ENCODE results near the gene TMEM86A. TPM values are rescaled to one million over a fixed set of nuclear protein-coding genes. Genes with fewer than 3 reads are reported as not detected.

The TMEM86A gene
- total and polyA plus RNA-seq, 2 experiments from 2014 or later = 0.32 to 1.0 TPM

DNA sequence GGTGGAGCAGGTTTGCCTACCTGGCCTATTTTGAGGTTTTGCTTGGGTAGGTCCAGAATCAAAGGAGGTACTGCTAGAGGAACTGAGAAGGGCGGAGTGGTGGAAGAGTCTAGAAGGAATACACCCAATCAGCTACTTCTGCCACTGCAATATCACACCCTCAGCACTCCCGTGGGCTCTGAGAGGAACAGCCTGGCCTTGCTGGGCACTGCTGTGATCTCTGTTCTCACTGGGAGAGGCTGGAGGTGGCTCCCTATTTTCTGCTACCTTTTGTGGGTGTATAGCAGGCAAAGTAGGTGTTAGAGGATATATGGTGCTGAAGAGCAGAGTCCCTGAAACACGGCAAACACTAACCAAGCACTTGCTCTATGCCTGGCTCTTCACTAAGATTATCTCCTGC, 52.4 kb downstream of the TMEM86A start:
- in situ Hi-C loops (cut with MboI) = no loop called here
- WGBS, 2 experiments (ENCODE audit: low coverage in 1 of 2, low lambda C conversion rate in 2 of 2, missing lambda C conversion rate in 2 of 2) = 80 to 85% methylated on average over 3 of the region's 3 CpGs

DNA sequence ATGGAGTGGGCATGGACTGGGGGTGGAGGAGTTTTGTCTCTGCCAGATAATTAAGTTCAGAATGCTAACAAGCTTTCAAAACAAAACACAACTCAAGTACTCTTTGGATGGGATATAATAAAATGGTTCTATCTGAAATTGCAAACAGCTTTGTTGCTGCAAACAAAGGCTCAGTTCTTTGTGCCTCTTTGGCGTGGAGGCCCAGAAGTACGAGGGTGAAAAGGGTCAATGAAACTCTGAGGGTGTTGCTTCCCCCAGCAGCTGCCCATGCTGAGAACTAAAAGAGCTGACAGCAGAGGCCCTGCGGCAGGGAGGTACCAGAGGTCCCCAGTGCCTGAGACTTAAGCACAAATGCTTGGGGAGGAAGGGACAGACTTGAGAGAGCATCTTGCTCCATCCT, 53.9 kb downstream of the TMEM86A start:
- H3K27me3 ChIP-seq (replicated peaks; ENCODE audit: insufficient read depth) = no peaks in the 10 kb centered on the region
- no peaks in the 10 kb centered on the region for H3K79me2 ChIP-seq (ENCODE audit: insufficient read depth)
- in situ Hi-C loops (cut with MboI) = no loop called here
- no peaks in the 10 kb centered on the region for H4K20me1 ChIP-seq (ENCODE audit: insufficient read depth)
- H3K4me3 ChIP-seq = no peak overlapping the region
- no peak overlapping the region for H2AFZ ChIP-seq
- H3K4me1 ChIP-seq (ENCODE audit: insufficient read depth) = 0 out of 2 replicates have a peak, but pooled peaks cover 9% of the 10 kb centered on the region
- TF ChIP-seq EZH2 (IDR thresholded peaks at IDR 0.05; ENCODE audit: insufficient read depth, poor library complexity, severe bottlenecking) (no peak), EZH2phosphoT487 (IDR thresholded peaks at IDR 0.05; ENCODE audit: insufficient read depth, low read depth) (no peak)
- H3K9ac ChIP-seq = no peak overlapping the region
- H3K9me3 ChIP-seq (ENCODE audit: low read depth) = no peaks in the 10 kb centered on the region
- no peaks in the 10 kb centered on the region for H3K9me2 ChIP-seq (ENCODE audit: insufficient read depth)
- 13 to 19% methylated on average over 3 of the region's 3 CpGs for WGBS, 2 experiments (ENCODE audit: low coverage in 1 of 2, low lambda C conversion rate in 2 of 2, missing lambda C conversion rate in 2 of 2)
- H3K36me3 ChIP-seq (ENCODE audit: low read depth) = no peaks in the 10 kb centered on the region
- DNase-seq = no peak
- H3F3A ChIP-seq (ENCODE audit: insufficient read depth) = no peaks in the 10 kb centered on the region
- no peak overlapping the region for H3K4me2 ChIP-seq (ENCODE audit: unreplicated experiment)
- H3K27ac ChIP-seq = no peak overlapping the region

More for the DNA sequence above, 52.4 kb downstream of the TMEM86A start:
- Histone ChIP-seq H3K27ac (no peak overlapping the region), H2AFZ (no peak overlapping the region), H3K9ac (no peak overlapping the region), H3K9me3 (ENCODE audit: low read depth) (no peaks in the 10 kb centered on the region), H3K79me2 (ENCODE audit: insufficient read depth) (no peaks in the 10 kb centered on the region), H3K36me3 (ENCODE audit: low read depth) (no peaks in the 10 kb centered on the region), H3K4me3 (no peak overlapping the region), H3K4me2 (ENCODE audit: unreplicated experiment) (no peak overlapping the region), H3K27me3 (replicated peaks; ENCODE audit: insufficient read depth) (no peaks in the 10 kb centered on the region), H3F3A (ENCODE audit: insufficient read depth) (no peaks in the 10 kb centered on the region), H3K9me2 (ENCODE audit: insufficient read depth) (no peaks in the 10 kb centered on the region), H3K4me1 (ENCODE audit: insufficient read depth) (0 out of 2 replicates have a peak, but pooled peaks cover 9% of the 10 kb centered on the region), H4K20me1 (ENCODE audit: insufficient read depth) (no peaks in the 10 kb centered on the region)
- TF ChIP-seq EZH2 (IDR thresholded peaks at IDR 0.05; ENCODE audit: insufficient read depth, poor library complexity, severe bottlenecking) = no peak
- no peak for DNase-seq

DNA sequence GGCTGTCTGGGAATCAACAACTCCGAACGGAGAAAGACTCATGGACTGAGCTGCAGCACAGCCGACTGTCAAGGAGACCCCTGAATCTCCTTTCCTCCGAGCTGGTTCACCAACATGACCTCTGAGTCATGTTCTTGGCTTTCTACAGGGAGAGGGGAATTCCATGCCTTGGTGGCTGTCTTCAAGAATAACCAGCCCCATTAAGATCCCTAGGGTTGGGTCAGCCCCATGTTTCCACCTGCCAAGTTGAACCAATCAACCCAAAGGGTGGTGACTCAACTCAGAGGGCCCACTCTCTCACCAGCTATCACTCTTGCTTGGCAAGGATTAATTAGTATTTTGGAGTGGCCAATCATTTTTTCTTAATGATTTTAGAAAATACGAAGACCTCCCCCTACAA, 55.7 kb downstream of the TMEM86A start:
- Histone ChIP-seq H3K4me1 (ENCODE audit: insufficient read depth) (0 out of 2 replicates have a peak, but pooled peaks cover 9% of the 10 kb centered on the region), H3K27ac (no peak overlapping the region), H3K9ac (no peak overlapping the region), H2AFZ (no peak overlapping the region), H3K27me3 (replicated peaks; ENCODE audit: insufficient read depth) (no peaks in the 10 kb centered on the region), H3K4me2 (ENCODE audit: unreplicated experiment) (no peak overlapping the region), H3K79me2 (ENCODE audit: insufficient read depth) (no peaks in the 10 kb centered on the region), H4K20me1 (ENCODE audit: insufficient read depth) (no peaks in the 10 kb centered on the region), H3K9me3 (ENCODE audit: low read depth) (no peaks in the 10 kb centered on the region), H3F3A (ENCODE audit: insufficient read depth) (no peaks in the 10 kb centered on the region), H3K9me2 (ENCODE audit: insufficient read depth) (no peaks in the 10 kb centered on the region), H3K36me3 (ENCODE audit: low read depth) (no peaks in the 10 kb centered on the region), H3K4me3 (no peak overlapping the region)
- 71 to 75% methylated on average over 5 of the region's 5 CpGs for WGBS, 2 experiments (ENCODE audit: low coverage in 1 of 2, low lambda C conversion rate in 2 of 2, missing lambda C conversion rate in 2 of 2)
- in situ Hi-C loops (cut with MboI) = no loop called here
- DNase-seq = no peak
- TF ChIP-seq EZH2 (IDR thresholded peaks at IDR 0.05; ENCODE audit: insufficient read depth, poor library complexity, severe bottlenecking) (no peak), EZH2phosphoT487 (IDR thresholded peaks at IDR 0.05; ENCODE audit: insufficient read depth, low read depth) (no peak)

Other genes starting within 250 kb of the TMEM86A start
- gene LDHAL6A, start 242.9 kb upstream of the TMEM86A start, total RNA-seq (2014; rRNA removed; shearing (Covaris generic)) = not detected in 2 replicates
- 0.09 TPM in 1 of 2 replicates, not detected in the other for gene LDHAL6A, start 242.9 kb upstream of the TMEM86A start, polyA plus RNA-seq (2016; fragmentation: Nextera tagmentation; extraction: Ambion mirVana)
- 125 and 136 TPM in 2 replicates for gene TSG101, start 171.8 kb upstream of the TMEM86A start, total RNA-seq (2014; rRNA removed; shearing (Covaris generic))
- gene TSG101, start 171.8 kb upstream of the TMEM86A start, polyA plus RNA-seq (2016; fragmentation: Nextera tagmentation; extraction: Ambion mirVana) = 131 and 138 TPM in 2 replicates
- gene UEVLD, start 110.0 kb upstream of the TMEM86A start, total RNA-seq (2014; rRNA removed; shearing (Covaris generic)) = 38.8 and 42.0 TPM in 2 replicates
- 20.9 and 21.9 TPM in 2 replicates for gene UEVLD, start 110.0 kb upstream of the TMEM86A start, polyA plus RNA-seq (2016; fragmentation: Nextera tagmentation; extraction: Ambion mirVana)
- not detected in 2 replicates for gene MISFA, start 99.0 kb upstream of the TMEM86A start, total RNA-seq (2014; rRNA removed; shearing (Covaris generic))
- 1.8 and 2.1 TPM in 2 replicates for gene MISFA, start 99.0 kb upstream of the TMEM86A start, polyA plus RNA-seq (2016; fragmentation: Nextera tagmentation; extraction: Ambion mirVana)
- 15.4 and 18.7 TPM in 2 replicates for gene SPTY2D1, start 64.4 kb upstream of the TMEM86A start, total RNA-seq (2014; rRNA removed; shearing (Covaris generic))
- 12.3 TPM in 2 replicates for gene SPTY2D1, start 64.4 kb upstream of the TMEM86A start, polyA plus RNA-seq (2016; fragmentation: Nextera tagmentation; extraction: Ambion mirVana)
- gene IGSF22, start 27.4 kb downstream of the TMEM86A start, total RNA-seq (2014; rRNA removed; shearing (Covaris generic)) = not detected in 2 replicates
- gene IGSF22, start 27.4 kb downstream of the TMEM86A start, polyA plus RNA-seq (2016; fragmentation: Nextera tagmentation; extraction: Ambion mirVana) = not detected in 2 replicates
- not detected in 2 replicates for gene PTPN5, start 93.0 kb downstream of the TMEM86A start, total RNA-seq (2014; rRNA removed; shearing (Covaris generic))
- not detected in 2 replicates for gene PTPN5, start 93.0 kb downstream of the TMEM86A start, polyA plus RNA-seq (2016; fragmentation: Nextera tagmentation; extraction: Ambion mirVana)
- gene MRGPRX1, start 240.6 kb downstream of the TMEM86A start, total RNA-seq (2014; rRNA removed; shearing (Covaris generic)) = not detected in 2 replicates
- not detected in 2 replicates for gene MRGPRX1, start 240.6 kb downstream of the TMEM86A start, polyA plus RNA-seq (2016; fragmentation: Nextera tagmentation; extraction: Ambion mirVana)